KOPT-K1 (cell line): Measurements from ENCODE around the gene PRKACA.
"Not testable (repeated sequence)": the region's sequence is repeated elsewhere in the genome, so short reads cannot be mapped to it uniquely, and the experiment has no call there.

Experiments
- H3K27ac ChIP-seq: fragments of 200-600 bp; sonication (generic); 2 replicates; pipeline ENCODE4 v1.5.1; 2016; ENCODE audit warnings: antibody characterized with exemption, mild to moderate bottlenecking, low read depth, low read length; ENCODE audit not compliant: poor library complexity, severe bottlenecking
- H3K36me3 ChIP-seq: fragments of 200-600 bp; sonication (generic); 2 replicates; pipeline ENCODE4 v1.5.1; 2017; ENCODE audit warnings: antibody characterized with exemption, mild to moderate bottlenecking, low read length, moderate library complexity; ENCODE audit not compliant: insufficient read depth
- H3K9me3 ChIP-seq: fragments of 200-600 bp; sonication (generic); 2 replicates; pipeline ENCODE4 v1.5.1; 2017; ENCODE audit warnings: antibody characterized with exemption, low read length, mild to moderate bottlenecking; ENCODE audit not compliant: insufficient read depth, poor library complexity, severe bottlenecking

The PRKACA gene

DNA sequence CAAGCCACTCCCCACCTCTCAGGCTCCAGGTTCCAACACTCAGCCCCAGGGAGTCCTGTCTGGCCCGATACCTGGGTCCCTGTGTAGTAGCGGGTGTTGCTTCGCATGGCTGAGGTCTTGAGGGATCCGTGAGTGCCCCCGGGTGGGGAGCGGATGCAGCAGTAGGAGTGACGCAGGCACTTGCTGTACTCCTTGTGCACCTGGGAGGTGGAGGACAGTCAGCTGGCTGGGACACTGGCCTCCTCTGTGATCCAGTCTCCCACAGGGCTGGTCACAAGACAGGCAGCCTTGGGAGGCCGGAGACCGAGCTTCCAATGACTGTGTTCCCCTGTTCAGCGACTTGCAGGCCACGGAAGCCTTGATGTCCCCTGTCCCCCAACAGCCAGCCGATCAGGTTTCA is 35.2 kb upstream of the PRKACA start:
- H3K27ac ChIP-seq: no peak overlapping the region

GRCh38 chr19:14150770-14151661 is 33.5 kb upstream of the PRKACA start:
- H3K9me3 ChIP-seq: no peaks in the 10 kb centered on the region
- H3K36me3 ChIP-seq: no peaks in the 10 kb centered on the region
- no peak overlapping the region for H3K27ac ChIP-seq

More for the DNA sequence above, 35.2 kb upstream of the PRKACA start:
- no peaks in the 10 kb centered on the region for H3K9me3 ChIP-seq
- H3K36me3 ChIP-seq: no peaks in the 10 kb centered on the region; the same call in 1 of the 2 replicates

DNA sequence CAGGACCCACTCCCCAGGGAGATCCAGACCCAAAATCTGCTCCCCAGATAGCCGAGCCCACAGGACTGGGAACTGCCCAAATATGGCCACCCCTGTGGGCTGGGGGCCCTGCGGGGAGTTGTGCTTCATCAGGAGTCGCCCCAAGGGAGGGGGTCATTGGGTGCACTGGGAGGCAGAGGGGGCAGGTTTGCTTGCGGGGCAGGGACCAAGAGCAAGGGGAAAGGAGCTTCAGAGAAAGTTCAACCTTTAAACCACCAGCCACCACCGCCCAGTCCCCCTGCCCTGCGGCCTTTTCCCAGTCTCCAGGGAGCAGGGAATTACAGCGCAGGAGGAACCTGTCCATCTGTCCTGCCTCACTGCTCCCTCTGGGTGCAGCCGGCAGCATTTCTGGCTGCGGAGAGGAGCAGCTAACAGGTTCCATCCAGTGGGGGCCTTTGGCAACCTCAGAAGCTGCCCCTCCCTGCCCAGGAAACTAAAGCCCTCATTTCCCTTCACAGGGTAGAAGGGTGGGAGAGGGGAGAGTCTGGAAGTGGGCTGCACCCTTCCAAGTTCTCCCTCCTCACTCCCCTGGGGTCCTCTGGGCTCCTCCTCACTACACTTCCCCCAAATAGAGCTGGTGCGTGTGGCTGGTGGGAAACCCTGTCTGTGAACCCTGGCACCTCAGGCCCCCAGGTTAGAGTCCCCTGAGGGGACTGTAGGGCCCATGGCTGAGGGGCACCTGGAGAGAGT is 32.6 kb upstream of the PRKACA start:
- Histone ChIP-seq H3K27ac (peak overlapping the region; percentile 59), H3K9me3 (no peaks in the 10 kb centered on the region), H3K36me3 (no peaks in the 10 kb centered on the region)

DNA sequence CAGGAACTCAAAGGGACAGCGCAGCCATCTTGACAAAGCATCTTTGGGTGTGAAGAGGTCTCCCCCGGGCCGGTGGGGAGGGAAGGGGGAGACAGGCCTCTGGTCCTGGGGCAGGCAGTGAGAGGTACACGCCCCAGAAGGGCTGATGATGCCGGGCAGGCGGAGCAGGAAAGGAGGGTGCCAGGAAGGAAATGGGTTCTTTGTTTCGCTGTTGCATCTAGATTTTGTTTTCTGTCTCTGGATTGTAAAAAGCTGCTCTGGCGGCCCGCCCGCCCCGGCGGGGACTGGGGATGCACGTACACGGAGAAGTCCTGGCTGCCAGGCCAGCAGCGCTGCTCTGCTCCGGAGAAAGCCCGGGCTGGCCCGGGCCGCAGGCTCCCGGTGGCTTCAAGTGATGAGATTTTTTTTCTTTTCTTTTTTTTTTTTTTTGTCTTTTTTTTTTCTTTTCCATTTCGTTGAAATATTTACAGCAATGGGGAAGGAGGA is 32.0 kb upstream of the PRKACA start:
- Histone ChIP-seq H3K27ac (peak overlapping the region; percentile 59), H3K9me3 (no peaks in the 10 kb centered on the region), H3K36me3 (no peaks in the 10 kb centered on the region)

DNA sequence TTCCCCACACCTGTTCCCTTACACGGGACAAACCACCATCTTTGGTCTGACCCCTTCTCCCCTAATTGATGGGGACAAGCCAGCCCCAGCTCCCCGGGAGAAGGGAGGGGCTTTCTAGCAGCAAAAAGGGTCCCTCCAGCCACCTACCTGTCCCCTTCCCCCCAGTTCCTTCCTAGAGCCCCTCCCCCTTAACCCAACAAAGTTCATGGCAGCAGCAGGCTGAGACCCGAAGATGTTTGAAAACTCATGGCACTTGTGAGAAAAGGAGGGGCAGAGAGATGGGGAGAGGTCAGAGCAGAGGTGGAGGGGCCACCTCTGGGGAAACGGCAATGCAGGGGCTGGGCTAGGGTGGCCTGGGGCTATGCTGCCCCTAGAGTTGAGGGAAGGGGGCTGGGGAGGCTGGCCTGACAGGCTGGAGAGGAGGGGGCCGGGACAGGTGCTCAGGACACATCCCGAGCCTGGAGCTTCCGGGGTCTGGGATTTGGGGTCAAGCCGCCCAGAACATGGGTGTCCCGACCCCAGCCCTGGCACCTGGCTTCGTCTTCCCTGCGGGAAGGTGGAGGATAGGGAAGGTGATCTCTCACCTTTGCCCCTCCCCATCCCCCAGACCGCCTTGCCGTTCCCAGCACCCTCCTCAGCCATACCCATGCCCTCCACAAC is 31.3 kb upstream of the PRKACA start:
- Histone ChIP-seq H3K9me3 (no peaks in the 10 kb centered on the region), H3K27ac (peak overlapping the region; percentile 59), H3K36me3 (no peaks in the 10 kb centered on the region)

GRCh38 chr19:14147797-14148605 is 30.4 kb upstream of the PRKACA start:
- Histone ChIP-seq H3K27ac (no peak overlapping the region), H3K36me3 (no peaks in the 10 kb centered on the region), H3K9me3 (no peaks in the 10 kb centered on the region)

DNA sequence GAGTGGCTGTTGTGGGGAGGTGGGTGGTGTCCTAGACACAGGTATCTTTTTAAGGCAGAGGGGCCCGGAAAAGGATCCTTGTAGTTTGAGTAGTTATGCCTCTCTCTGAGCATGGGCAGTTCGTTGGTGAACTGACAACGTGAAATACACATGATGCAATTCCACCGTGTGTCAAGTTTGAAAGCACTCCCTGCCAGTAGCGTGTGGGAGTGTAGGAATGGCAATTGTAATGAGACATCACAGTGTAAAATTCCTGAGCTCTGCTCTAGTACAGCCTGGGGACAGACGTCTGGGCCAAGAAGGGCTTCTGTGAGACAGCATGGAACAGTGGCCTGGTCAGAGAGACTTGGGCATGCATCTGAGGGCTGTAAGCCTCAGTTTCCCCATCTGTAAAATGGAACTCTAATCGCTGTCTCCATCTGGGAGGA is 29.2 kb upstream of the PRKACA start:
- H3K9me3 ChIP-seq: no peaks in the 10 kb centered on the region
- H3K36me3 ChIP-seq: no peaks in the 10 kb centered on the region
- no peak overlapping the region for H3K27ac ChIP-seq

GRCh38 chr19:14146169-14146568 is 28.6 kb upstream of the PRKACA start:
- not testable (repeated sequence) for H3K27ac ChIP-seq, H3K9me3 ChIP-seq, H3K36me3 ChIP-seq

GRCh38 chr19:14145381-14145780 is 27.8 kb upstream of the PRKACA start:
- H3K27ac ChIP-seq: no peak overlapping the region
- no peaks in the 10 kb centered on the region for H3K36me3 ChIP-seq
- H3K9me3 ChIP-seq: no peaks in the 10 kb centered on the region

GRCh38 chr19:14142262-14143190 is 25.0 kb upstream of the PRKACA start:
- H3K27ac ChIP-seq: no peak overlapping the region

GRCh38 chr19:14141041-14141440 is 23.5 kb upstream of the PRKACA start:
- Histone ChIP-seq H3K36me3 (peaks cover 3% of the 10 kb centered on the region; the same call in 1 of the 2 replicates), H3K27ac (no peak overlapping the region), H3K9me3 (no peaks in the 10 kb centered on the region)

More at GRCh38 chr19:14142262-14143190, 25.0 kb upstream of the PRKACA start:
- Histone ChIP-seq H3K9me3 (no peaks in the 10 kb centered on the region), H3K36me3 (peaks cover 3% of the 10 kb centered on the region; the same call in 1 of the 2 replicates)

DNA sequence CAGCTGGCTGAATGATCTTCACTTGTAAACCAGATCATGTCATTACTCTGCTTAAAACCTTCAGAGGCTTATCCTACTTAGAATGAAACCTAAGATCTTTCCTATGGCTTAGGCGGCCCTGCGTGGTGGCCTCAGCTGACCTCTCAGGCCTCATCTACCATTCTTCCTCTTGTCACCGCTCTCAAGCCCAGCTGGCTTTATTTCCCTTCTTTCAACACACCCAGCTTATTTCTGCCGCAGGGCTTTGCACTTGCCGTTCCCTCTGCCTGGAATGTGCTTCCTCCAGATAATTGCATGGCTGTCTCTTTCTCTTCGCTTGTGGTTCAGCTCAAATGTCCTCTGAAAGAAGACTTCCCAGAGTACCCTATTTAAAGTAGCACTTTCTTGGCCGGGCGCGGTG is 22.4 kb upstream of the PRKACA start:
- no peak overlapping the region for H3K27ac ChIP-seq
- H3K36me3 ChIP-seq: peaks cover 3% of the 10 kb centered on the region; the same call in 1 of the 2 replicates
- no peaks in the 10 kb centered on the region for H3K9me3 ChIP-seq

- no peaks in the 10 kb centered on the region for H3K9me3 ChIP-seq
- H3K27ac ChIP-seq: no peak overlapping the region
- H3K36me3 ChIP-seq: peaks cover 12% of the 10 kb centered on the region
Measured at GRCh38 chr19:14138576-14139265, 21.2 kb upstream of the PRKACA start.
